Erythroblast (primary cell): ENCODE data around the gene CD226.
"Not testable (repeated sequence)": the region's sequence is repeated elsewhere in the genome, so short reads cannot be mapped to it uniquely, and the experiment has no call there.

Source experiments
- DNase-seq, 2 experiments: peaks; one replicate each; lab custom pipeline; 2025; lab: John Stamatoyannopoulos, UW
- GATA1 ChIP-seq: IDR thresholded peaks from 2 replicates; pipeline ENCODE4 v1.6.1; 2011; ENCODE audit warnings: low read depth, mild to moderate bottlenecking, control low read depth, low read length, moderate library complexity
- POLR2A ChIP-seq: IDR thresholded peaks from 2 replicates; pipeline ENCODE4 v1.6.1; 2011; ENCODE audit warnings: mild to moderate bottlenecking, low read length

The CD226 gene

GRCh38 chr18:69948919-69949537 is 1.4 kb upstream of the CD226 start:
- TF ChIP-seq POLR2A (no peak), GATA1 (no peak)

GRCh38 chr18:69948256-69948655 is 583 bp upstream of the CD226 start:
- no peak for DNase-seq
- no peak for TF ChIP-seq GATA1
- no peak for TF ChIP-seq POLR2A

More at GRCh38 chr18:69948919-69949537, 1.4 kb upstream of the CD226 start:
- no peak for DNase-seq

- DNase-seq = no peak
- TF ChIP-seq POLR2A (no peak), GATA1 (no peak)
These were observed 991 bp downstream of the CD226 start for GRCh38 chr18:69946608-69947155.

- no peak for DNase-seq
These were observed 2.2 kb downstream of the CD226 start for GRCh38 chr18:69945220-69946114.

GRCh38 chr18:69944436-69944835 is 3.2 kb downstream of the CD226 start:
- DNase-seq = no peak
- TF ChIP-seq POLR2A (no peak), GATA1 (no peak)

More at GRCh38 chr18:69945220-69946114, 2.2 kb downstream of the CD226 start:
- TF ChIP-seq POLR2A = no peak
- TF ChIP-seq GATA1 = no peak

- no peak for TF ChIP-seq POLR2A
- TF ChIP-seq GATA1 = no peak
- no peak for DNase-seq
These were observed 4.7 kb downstream of the CD226 start for GRCh38 chr18:69943021-69943420.

GRCh38 chr18:69941183-69941582 is 6.5 kb downstream of the CD226 start:
- DNase-seq = no peak
- no peak for TF ChIP-seq GATA1
- no peak for TF ChIP-seq POLR2A

GRCh38 chr18:69939812-69940211 is 7.9 kb downstream of the CD226 start:
- DNase-seq = not testable (repeated sequence)

GRCh38 chr18:69936191-69936558 is 11.5 kb downstream of the CD226 start:
- DNase-seq = no peak
- TF ChIP-seq POLR2A (no peak), GATA1 (no peak)

GRCh38 chr18:69935319-69936190 is 12.1 kb downstream of the CD226 start:
- DNase-seq = no peak
- no peak for TF ChIP-seq GATA1
- TF ChIP-seq POLR2A = no peak

GRCh38 chr18:69934601-69935265 is 12.9 kb downstream of the CD226 start:
- DNase-seq = no peak
- TF ChIP-seq GATA1 = no peak
- TF ChIP-seq POLR2A = no peak

- no peak for TF ChIP-seq POLR2A
- TF ChIP-seq GATA1 = no peak
These were observed 18.5 kb downstream of the CD226 start for GRCh38 chr18:69929041-69929774.

More at GRCh38 chr18:69929041-69929774, 18.5 kb downstream of the CD226 start:
- no peak for DNase-seq
